ENCODE results near the gene ZEB2. TPM values are rescaled to one million over a fixed set of nuclear protein-coding genes. Genes with fewer than 3 reads are reported as not detected.

Gene ZEB2
- total RNA-seq, 4 donors from 2014 or later, result 148 to 290 (median 218) TPM

- 56 to 57% methylated on average over 3 of the region's 3 CpGs for WGBS, 2 donors
- no peak for DNase-seq (ENCODE audit: low spot score in 2 of 2)
- Histone ChIP-seq H3K9me3 (no peaks in the 10 kb centered on the region), H3K36me3 (no peaks in the 10 kb centered on the region), H3K4me3 (no peak overlapping the region), H3K27ac (peak overlapping the region; percentile 10 to 90 (median 55)), H3K27me3 (no peaks in the 10 kb centered on the region), H3K4me1 (peaks cover 0 to 100% (median 44%) of the 10 kb centered on the region in 4 donors)
- TF ChIP-seq EP300 (IDR thresholded peaks at IDR 0.05), result no peak
- no peak for TF ChIP-seq POLR2A (IDR thresholded peaks at IDR 0.05)
- no peak for TF ChIP-seq CTCF (IDR thresholded peaks at IDR 0.05)
These were observed 61.4 kb downstream of the ZEB2 start for GRCh38 chr2:144458541-144458940.

- peaks cover 0 to 99% (median 51%) of the 10 kb centered on the region in 4 donors for H3K4me1 ChIP-seq
- WGBS, 2 donors, result 28 to 32% methylated on average over 3 of the region's 3 CpGs
- DNase-seq (ENCODE audit: low spot score in 2 of 2), result peak in 1 of 2 donors; percentile 55
- no peaks in the 10 kb centered on the region for H3K27me3 ChIP-seq
- peak overlapping the region in 2 of 4 donors; percentile 87 to 90 for H3K27ac ChIP-seq
- no peak overlapping the region for H3K4me3 ChIP-seq
- TF ChIP-seq CTCF (IDR thresholded peaks at IDR 0.05) (no peak), EP300 (IDR thresholded peaks at IDR 0.05) (peak in 1 of 2 donors; percentile 56)
- no peaks in the 10 kb centered on the region for H3K36me3 ChIP-seq
- H3K9me3 ChIP-seq, result no peaks in the 10 kb centered on the region
These were observed 63.2 kb downstream of the ZEB2 start for GRCh38 chr2:144456680-144457079.

GRCh38 chr2:144455987-144456386 is 63.9 kb downstream of the ZEB2 start:
- 72 to 75% methylated on average over 3 of the region's 3 CpGs for WGBS, 2 donors
- TF ChIP-seq CTCF (IDR thresholded peaks at IDR 0.05) (no peak), EP300 (IDR thresholded peaks at IDR 0.05) (no peak)
- DNase-seq (ENCODE audit: low spot score in 2 of 2), result no peak
- H3K4me3 ChIP-seq, result no peak overlapping the region
- H3K27ac ChIP-seq, result peak overlapping the region in 2 of 4 donors; percentile 87 to 90
- no peaks in the 10 kb centered on the region for H3K36me3 ChIP-seq
- H3K27me3 ChIP-seq, result no peaks in the 10 kb centered on the region
- peaks cover 0 to 99% (median 52%) of the 10 kb centered on the region in 4 donors for H3K4me1 ChIP-seq
- no peaks in the 10 kb centered on the region for H3K9me3 ChIP-seq

- no peaks in the 10 kb centered on the region for H3K36me3 ChIP-seq
- TF ChIP-seq POLR2A (IDR thresholded peaks at IDR 0.05), result no peak
- no peak for TF ChIP-seq EP300 (IDR thresholded peaks at IDR 0.05)
- TF ChIP-seq CTCF (IDR thresholded peaks at IDR 0.05), result no peak
- DNase-seq (ENCODE audit: low spot score in 2 of 2), result no peak
- H3K27ac ChIP-seq, result peak overlapping the region; percentile 17 to 90 (median 60)
- 40 to 50% methylated on average over 8 of the region's 8 CpGs for WGBS, 2 donors
- no peaks in the 10 kb centered on the region for H3K27me3 ChIP-seq
- H3K4me1 ChIP-seq, result peaks cover 0 to 87% (median 48%) of the 10 kb centered on the region in 4 donors
- H3K9me3 ChIP-seq, result no peaks in the 10 kb centered on the region
- H3K4me3 ChIP-seq, result peak overlapping the region in 1 of 4 donors; percentile 0
These were observed 65.2 kb downstream of the ZEB2 start for GRCh38 chr2:144454466-144455287.

GRCh38 chr2:144453486-144454158 is 66.3 kb downstream of the ZEB2 start:
- Histone ChIP-seq H3K4me3 (no peak overlapping the region), H3K36me3 (no peaks in the 10 kb centered on the region), H3K9me3 (no peaks in the 10 kb centered on the region), H3K27ac (peak overlapping the region; percentile 43 to 90 (median 79)), H3K4me1 (peaks cover 0 to 85% (median 38%) of the 10 kb centered on the region in 4 donors), H3K27me3 (no peaks in the 10 kb centered on the region)
- no peak for DNase-seq (ENCODE audit: low spot score in 2 of 2)
- 55 to 60% methylated on average over 5 of the region's 5 CpGs for WGBS, 2 donors
- TF ChIP-seq POLR2A (IDR thresholded peaks at IDR 0.05) (no peak), EP300 (IDR thresholded peaks at IDR 0.05) (no peak), CTCF (IDR thresholded peaks at IDR 0.05) (no peak)
